ENCODE measurements around the gene CCDC69. TPM values are rescaled to one million over a fixed set of nuclear protein-coding genes. Genes with fewer than 3 reads are reported as not detected.
"Not testable (repeated sequence)": the region's sequence is repeated elsewhere in the genome, so short reads cannot be mapped to it uniquely, and the experiment has no call there.

CCDC69 gene
- total RNA-seq, 6 experiments from 2014 or later: 0.43 to 1.1 (median 0.71) TPM

DNA sequence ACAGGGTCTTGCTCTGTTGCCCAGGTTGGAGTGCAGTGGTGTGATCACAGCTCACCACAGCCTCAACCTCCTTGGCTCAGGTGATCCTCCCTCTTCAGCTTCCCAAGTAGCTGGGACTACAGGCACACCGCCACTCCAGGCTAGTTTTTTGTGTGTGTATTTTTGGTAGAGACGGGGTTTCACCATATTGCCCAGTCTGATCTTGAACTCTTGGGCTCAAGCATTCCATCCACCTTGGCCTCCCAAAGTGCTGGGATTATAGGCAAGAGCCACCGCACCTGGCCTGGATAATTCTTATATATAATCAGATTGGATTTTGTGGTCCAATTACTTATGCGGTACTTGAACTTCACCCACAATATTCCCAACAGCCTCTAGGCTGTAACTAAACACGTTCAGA, 19.8 kb downstream of the CCDC69 start:
- TF ChIP-seq, protein P1, sequence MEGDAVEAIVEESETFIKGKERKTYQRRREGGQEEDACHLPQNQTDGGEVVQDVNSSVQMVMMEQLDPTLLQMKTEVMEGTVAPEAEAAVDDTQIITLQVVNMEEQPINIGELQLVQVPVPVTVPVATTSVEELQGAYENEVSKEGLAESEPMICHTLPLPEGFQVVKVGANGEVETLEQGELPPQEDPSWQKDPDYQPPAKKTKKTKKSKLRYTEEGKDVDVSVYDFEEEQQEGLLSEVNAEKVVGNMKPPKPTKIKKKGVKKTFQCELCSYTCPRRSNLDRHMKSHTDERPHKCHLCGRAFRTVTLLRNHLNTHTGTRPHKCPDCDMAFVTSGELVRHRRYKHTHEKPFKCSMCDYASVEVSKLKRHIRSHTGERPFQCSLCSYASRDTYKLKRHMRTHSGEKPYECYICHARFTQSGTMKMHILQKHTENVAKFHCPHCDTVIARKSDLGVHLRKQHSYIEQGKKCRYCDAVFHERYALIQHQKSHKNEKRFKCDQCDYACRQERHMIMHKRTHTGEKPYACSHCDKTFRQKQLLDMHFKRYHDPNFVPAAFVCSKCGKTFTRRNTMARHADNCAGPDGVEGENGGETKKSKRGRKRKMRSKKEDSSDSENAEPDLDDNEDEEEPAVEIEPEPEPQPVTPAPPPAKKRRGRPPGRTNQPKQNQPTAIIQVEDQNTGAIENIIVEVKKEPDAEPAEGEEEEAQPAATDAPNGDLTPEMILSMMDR (IDR thresholded peaks at IDR 0.05): no peak
- Mint-ChIP-seq H3K9me3 (no peaks in the 10 kb centered on the region), H3K4me3 (no peak overlapping the region), H3K4me1 (ENCODE audit: low read depth) (peaks cover 7% of the 10 kb centered on the region), H3K36me3 (ENCODE audit: low read depth) (no peaks in the 10 kb centered on the region), H3K27ac (no peak overlapping the region), H3K27me3 (ENCODE audit: insufficient read depth) (peaks cover 3% of the 10 kb centered on the region)
- no peak for DNase-seq

DNA sequence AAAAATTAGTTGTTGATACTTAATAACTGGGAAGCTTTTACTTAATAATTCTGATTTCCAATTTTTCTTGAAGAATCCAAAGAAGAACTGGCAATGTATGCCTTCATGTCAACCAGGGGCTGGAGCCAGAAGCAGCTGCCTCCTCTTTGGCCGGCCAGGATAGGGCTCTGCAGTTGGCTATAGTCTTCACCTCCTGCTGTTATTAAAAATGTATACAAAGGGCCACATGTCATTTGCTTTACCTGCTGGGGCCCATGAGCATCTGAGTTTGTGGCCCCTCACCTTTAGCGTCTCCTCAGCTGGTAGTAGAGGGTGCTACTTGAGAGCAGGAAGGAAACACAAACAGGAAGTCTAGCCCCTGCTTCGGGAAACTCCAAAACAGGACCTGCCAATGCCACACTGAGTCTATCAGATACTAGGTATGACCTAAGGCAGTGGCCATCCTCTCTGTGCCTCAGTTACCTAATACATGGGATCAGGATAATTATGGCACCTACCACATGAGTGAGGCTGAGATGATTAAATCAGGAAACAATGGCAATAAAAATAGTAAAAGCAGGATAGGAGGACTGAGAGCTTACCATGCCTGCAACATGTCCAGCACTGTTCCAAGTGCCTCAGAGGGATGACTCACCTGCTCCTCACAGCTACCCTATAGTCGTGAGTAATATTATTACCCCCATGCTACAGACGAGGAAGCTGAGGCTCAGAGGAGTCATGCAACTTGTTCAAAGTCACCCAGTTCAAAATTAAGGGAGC, 21.3 kb downstream of the CCDC69 start:
- Mint-ChIP-seq H3K4me3 (no peak overlapping the region), H3K36me3 (ENCODE audit: low read depth) (no peaks in the 10 kb centered on the region), H3K9me3 (no peaks in the 10 kb centered on the region), H3K4me1 (ENCODE audit: low read depth) (peaks cover 7% of the 10 kb centered on the region), H3K27ac (peak overlapping the region; percentile 29; the same call in 1 of the 2 replicates), H3K27me3 (ENCODE audit: insufficient read depth) (peaks cover 8% of the 10 kb centered on the region)
- peak; percentile 68 for DNase-seq
- TF ChIP-seq, protein P1 (IDR thresholded peaks at IDR 0.05): no peak

DNA sequence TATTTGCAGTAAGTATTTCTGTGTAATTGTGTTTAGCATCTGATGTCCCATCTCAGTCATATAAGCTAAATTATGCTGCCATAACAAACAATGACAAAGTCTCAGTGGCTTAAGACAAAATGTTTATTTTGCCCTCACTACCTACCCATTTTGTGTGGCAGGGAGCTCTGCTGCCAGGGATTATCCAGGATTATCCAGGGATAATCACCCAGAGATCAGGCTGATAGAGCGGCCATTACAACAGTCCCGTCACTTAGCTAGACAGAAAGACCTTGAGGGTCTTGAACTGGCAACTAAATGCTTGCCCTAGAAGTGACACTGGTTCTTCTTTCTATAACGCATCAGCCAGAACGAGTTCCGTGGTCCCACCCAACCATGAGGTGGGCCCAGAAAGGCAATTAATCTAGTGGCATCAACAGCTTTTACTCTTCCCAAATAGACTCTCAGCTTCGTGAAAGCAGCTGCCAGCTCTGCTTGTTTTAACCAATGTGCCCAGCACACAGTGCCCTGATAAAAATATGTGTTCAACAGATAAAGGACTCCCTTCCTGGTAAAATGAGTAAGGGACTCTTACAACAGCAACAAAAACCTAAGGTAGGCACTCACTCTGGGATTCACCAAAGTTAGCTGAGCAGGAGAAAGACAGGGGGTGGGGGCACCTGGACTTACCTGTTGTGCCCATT, 22.8 kb downstream of the CCDC69 start:
- H3K4me3 Mint-ChIP-seq: no peak overlapping the region
- no peaks in the 10 kb centered on the region for H3K9me3 Mint-ChIP-seq
- no peak overlapping the region for H3K27ac Mint-ChIP-seq
- DNase-seq: no peak
- H3K27me3 Mint-ChIP-seq (ENCODE audit: insufficient read depth): peaks cover 10% of the 10 kb centered on the region
- H3K36me3 Mint-ChIP-seq (ENCODE audit: low read depth): no peaks in the 10 kb centered on the region
- TF ChIP-seq, protein P1 (IDR thresholded peaks at IDR 0.05): no peak
- H3K4me1 Mint-ChIP-seq (ENCODE audit: low read depth): peaks cover 7% of the 10 kb centered on the region

DNA sequence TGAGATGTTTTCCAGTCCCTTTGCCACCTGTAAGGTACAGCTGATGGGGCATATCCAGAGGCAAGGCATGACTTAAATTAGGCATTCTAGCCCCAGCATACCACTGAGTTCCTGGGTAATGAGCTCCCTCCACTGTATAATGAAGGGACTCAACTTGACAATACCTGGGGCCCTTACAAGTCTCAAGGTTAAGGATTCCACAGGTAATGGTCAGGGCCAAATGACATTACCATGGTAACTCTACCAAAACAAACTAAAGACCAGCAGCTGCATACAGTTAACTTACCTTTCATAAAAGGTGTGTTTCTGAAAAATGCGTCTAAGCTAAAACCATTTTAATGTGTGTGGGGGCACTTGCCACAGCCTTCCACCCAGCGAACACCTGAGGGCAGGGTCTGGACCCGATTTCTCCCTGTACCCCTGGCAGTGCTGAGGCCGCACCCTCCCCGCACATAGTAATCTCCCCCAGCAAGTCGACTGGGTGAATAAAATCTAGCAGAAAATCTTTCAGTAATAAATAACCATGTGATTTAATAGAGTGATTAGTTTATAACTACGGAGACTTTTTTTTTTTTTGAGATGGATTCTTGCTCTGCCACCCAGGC, 24.2 kb downstream of the CCDC69 start:
- H3K9me3 Mint-ChIP-seq: no peaks in the 10 kb centered on the region
- H3K36me3 Mint-ChIP-seq (ENCODE audit: low read depth): no peaks in the 10 kb centered on the region
- H3K4me3 Mint-ChIP-seq: no peak overlapping the region
- peaks cover 11% of the 10 kb centered on the region for H3K27me3 Mint-ChIP-seq (ENCODE audit: insufficient read depth)
- TF ChIP-seq, protein P1 (IDR thresholded peaks at IDR 0.05): no peak
- peaks cover 7% of the 10 kb centered on the region for H3K4me1 Mint-ChIP-seq (ENCODE audit: low read depth)
- no peak overlapping the region for H3K27ac Mint-ChIP-seq
- DNase-seq: no peak

DNA sequence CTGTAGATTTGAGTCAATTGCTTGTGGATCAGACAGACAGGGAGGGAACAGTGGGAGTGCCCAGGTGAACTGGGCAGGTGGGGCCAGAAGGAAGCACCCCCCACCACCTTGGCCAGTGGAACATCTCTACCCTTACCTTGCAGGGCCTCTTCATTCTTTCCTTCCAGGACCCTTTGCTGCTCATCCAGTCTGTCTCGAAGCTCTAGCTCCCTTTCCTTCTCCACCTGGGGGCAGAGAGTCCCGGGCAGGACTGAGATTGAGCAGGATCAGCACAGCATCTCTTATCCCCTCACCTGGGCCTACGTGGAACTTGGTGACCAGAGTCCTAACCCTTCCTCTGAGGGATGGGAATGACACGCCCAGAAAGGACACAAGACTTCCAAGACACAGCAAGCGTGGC, 25.0 kb downstream of the CCDC69 start:
- Mint-ChIP-seq H3K27ac (no peak overlapping the region), H3K36me3 (ENCODE audit: low read depth) (no peaks in the 10 kb centered on the region), H3K4me3 (no peak overlapping the region), H3K27me3 (ENCODE audit: insufficient read depth) (peaks cover 11% of the 10 kb centered on the region), H3K4me1 (ENCODE audit: low read depth) (peaks cover 7% of the 10 kb centered on the region), H3K9me3 (no peaks in the 10 kb centered on the region)
- TF ChIP-seq, protein P1 (IDR thresholded peaks at IDR 0.05): no peak
- no peak for DNase-seq

DNA sequence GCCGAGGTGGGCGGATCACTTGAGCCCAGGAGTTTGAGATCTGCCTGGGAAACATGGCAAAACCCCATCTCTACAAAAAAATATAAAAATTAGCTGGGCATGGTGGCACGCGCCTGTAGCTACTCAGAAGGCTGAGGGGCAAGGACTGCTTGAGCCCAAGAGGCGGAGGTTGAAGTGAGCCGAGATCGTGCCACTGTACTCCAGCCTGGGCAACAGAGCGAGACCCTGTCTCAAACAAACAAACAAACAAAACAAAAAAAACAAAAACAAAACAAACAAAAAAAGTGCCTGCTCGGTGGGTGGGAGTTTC, 26.6 kb downstream of the CCDC69 start:
- H3K9me3 Mint-ChIP-seq; H3K4me1 Mint-ChIP-seq (ENCODE audit: low read depth); H3K36me3 Mint-ChIP-seq (ENCODE audit: low read depth); H3K4me3 Mint-ChIP-seq; DNase-seq; H3K27ac Mint-ChIP-seq: not testable (repeated sequence)
- H3K27me3 Mint-ChIP-seq (ENCODE audit: insufficient read depth): peaks cover 16% of the 10 kb centered on the region

All from HFFc6 (cell line).